GM12878 (cell line): ENCODE measurements around the gene VASP. TPM values are rescaled to one million over a fixed set of nuclear protein-coding genes. Genes with fewer than 3 reads are reported as not detected.

Experiments used
- ATAC-seq: fragments of 200-7000 bp; cut with Tn5 transposase; 3 replicates; pipeline ENCODE4 v1.9.1; 2020; ENCODE audit warnings: mild to moderate bottlenecking, moderate library complexity
- BruUV-seq: library from RNA; stranded (reverse); fragments of 400-500 nt; replicated peaks from 2 replicates; lab custom pipeline; 2021; lab: Mats Ljungman, UMichigan
- CTCF ChIA-PET: fragments of 300-600 bp; sonication (Branson Sonifier 250); formaldehyde crosslinking; extraction: SDS; loops from one replicate; lab custom pipeline; 2021; ENCODE audit warnings: inconsistent platforms; lab: Yijun Ruan, JAX
- POLR2A ChIA-PET: fragments of 350-600 bp; formaldehyde crosslinking; extraction: SDS; loops from one replicate; lab custom pipeline; 2021; ENCODE audit warnings: inconsistent platforms; lab: Charles Lee
- RAD21 ChIA-PET: fragments of 300-600 bp; sonication (Branson Sonifier 250); formaldehyde crosslinking; loops from one replicate; lab custom pipeline; 2023; ENCODE audit warnings: antibody characterized with exemption; ENCODE audit not compliant: unreplicated experiment; lab: Charles Lee
- SMC1A ChIA-PET: fragments of 300-600 bp; sonication (Branson Sonifier 250); formaldehyde crosslinking; loops from one replicate; lab custom pipeline; 2023; ENCODE audit not compliant: unreplicated experiment, uncharacterized antibody; lab: Charles Lee
- DNase-seq: peaks from one replicate; pipeline ENCODE4 v3.0.0-alpha.2; 2011; ENCODE audit warnings: low read depth, low spot score
- FAIRE-seq: peaks from 3 replicates; lab custom pipeline; 2011; peaks lifted over from hg19 to GRCh38; lab: Jason Lieb, UNC
- H2AFZ ChIP-seq: 2 replicates; pipeline ENCODE4 v1.6.0; 2011; ENCODE audit warnings: low read depth, low read length, control low read depth; ENCODE audit not compliant: control insufficient read depth
- H3K27ac ChIP-seq: 2 replicates; pipeline ENCODE4 v1.5.1; 2011; ENCODE audit warnings: control low read depth; ENCODE audit not compliant: control insufficient read depth, insufficient read depth
- H3K27me3 ChIP-seq, 2 experiments: replicated peaks in 1 of 2; 2 replicates each; pipeline versions ENCODE4 v1.6.0 to v1.6.1; 2011; ENCODE audit warnings: low read length in 1 of 2; ENCODE audit not compliant: control insufficient read depth in 2 of 2, insufficient read depth in 2 of 2
- H3K36me3 ChIP-seq, 2 experiments: 2 replicates each; pipeline ENCODE4 v1.5.1; 2011; ENCODE audit warnings: low read length in 1 of 2; ENCODE audit not compliant: control insufficient read depth in 2 of 2, insufficient read depth in 2 of 2
- H3K4me1 ChIP-seq: 2 replicates; pipeline ENCODE4 v1.6.1; 2011; ENCODE audit warnings: mild to moderate bottlenecking, low read length, moderate library complexity, mixed read lengths; ENCODE audit not compliant: control insufficient read depth, insufficient read depth
- H3K4me2 ChIP-seq: 2 replicates; pipeline ENCODE4 v1.6.0; 2011; ENCODE audit warnings: control low read depth; ENCODE audit not compliant: control insufficient read depth, insufficient read depth
- H3K4me3 ChIP-seq: fragments of 200-600 bp; sonication (generic); 2 replicates; pipeline ENCODE4 v1.5.1; 2016
- H3K79me2 ChIP-seq: 2 replicates; pipeline ENCODE4 v1.6.0; 2011; ENCODE audit warnings: low read length; ENCODE audit not compliant: control insufficient read depth, insufficient read depth
- H3K9ac ChIP-seq: 2 replicates; pipeline ENCODE4 v1.8.0; 2011; ENCODE audit warnings: low read length, control low read depth, mixed read lengths; ENCODE audit not compliant: control insufficient read depth, insufficient read depth
- H3K9me3 ChIP-seq: replicated peaks from 3 replicates; pipeline ENCODE4 v1.5.1; 2011; ENCODE audit warnings: mild to moderate bottlenecking, low read length; ENCODE audit not compliant: control insufficient read depth, insufficient read depth
- H4K20me1 ChIP-seq: 2 replicates; pipeline ENCODE4 v1.6.0; 2011; ENCODE audit not compliant: control insufficient read depth, insufficient read depth
- CHD1 ChIP-seq: IDR thresholded peaks from 2 replicates; pipeline ENCODE4 v1.6.1; 2012; ENCODE audit warnings: low read depth, low read length, improper control_type of control experiment
- MTA2 ChIP-seq: fragments of 450-650 bp; IDR thresholded peaks from 2 replicates; pipeline ENCODE4 v1.6.1; 2016; ENCODE audit warnings: low read depth, mild to moderate bottlenecking, moderate library complexity
- POLR2A ChIP-seq: IDR thresholded peaks from 2 replicates; pipeline ENCODE4 v1.6.1; 2011; ENCODE audit warnings: low read depth, mild to moderate bottlenecking, low read length
- RUNX3 ChIP-seq: IDR thresholded peaks from 2 replicates; pipeline ENCODE4 v1.6.1; 2012; ENCODE audit warnings: low read length, inconsistent platforms
- SMARCA5 ChIP-seq: fragments of 450-650 bp; IDR thresholded peaks from 2 replicates; pipeline ENCODE4 v1.6.1; 2017; ENCODE audit warnings: mild to moderate bottlenecking
- SMC3 ChIP-seq: IDR thresholded peaks from 2 replicates; pipeline ENCODE4 v1.6.1; 2011; ENCODE audit warnings: low read length, improper control_type of control experiment, borderline replicate concordance
- TBL1XR1 ChIP-seq: IDR thresholded peaks from 2 replicates; pipeline ENCODE4 v1.6.1; 2012; ENCODE audit warnings: low read depth, low read length, improper control_type of control experiment
- WGBS: methylation state at CpG from one replicate; pipeline ENCODE4 v1.1.6; 2016; ENCODE audit warnings: low lambda C conversion rate; ENCODE audit not compliant: insufficient replicate concordance, insufficient coverage; ENCODE audit errors: missing lambda C conversion rate; 5-methylcytosine and 5-hydroxymethylcytosine counted together
- in situ Hi-C: fragments of 300-500 bp; cut with MboI; formaldehyde crosslinking; loops from 9 replicates; pipeline ENCODE4 v1.14.3; 2018; ENCODE audit warnings: mixed read lengths
- intact Hi-C: fragments of 100-400 bp; cut with micrococcal nuclease; formaldehyde crosslinking; loops from one replicate; pipeline ENCODE4 v1.14.2; 2022; ENCODE audit not compliant: unreplicated experiment
- polyA plus RNA-seq, 11 experiments: library from polyadenylated mRNA; depleted of rRNA in 4 of 11; unstranded in 6 of 11; stranded (reverse) in 5 of 11; fragments of >200 nt; fragmentation: Nextera tagmentation in 4 of 11; fragmentation: Illumina TruSeq in 1 of 11; extraction: Ambion mirVana in 4 of 11; extraction: Trizol in 1 of 11; gene quantifications; 1 replicate in 1 of 11; 2 replicates in 10 of 11; pipeline versions ENCODE4 v1.2.1 to v1.2.3, GENCODE V29; 2011 to 2016; ENCODE audit warnings: inconsistent platforms in 2 of 11, missing spikeins in 2 of 11, low read depth in 1 of 11
- total RNA-seq, 4 experiments: library from RNA; depleted of rRNA in 3 of 4; stranded (reverse); fragments of >200 nt in 3 of 4; fragmentation: Illumina TruSeq in 1 of 4; extraction: Trizol in 1 of 4; gene quantifications; 2 replicates each; pipeline versions ENCODE4 v1.2.1 to v1.2.3, GENCODE V29; 2013 to 2021
- TF ChIP-seq, protein P1 (sequence below): fragments of 450-650 bp; IDR thresholded peaks from 2 replicates; pipeline ENCODE4 v1.6.1; 2016; ENCODE audit warnings: mild to moderate bottlenecking
- TF ChIP-seq, protein P2 (sequence below): fragments of 450-650 bp; IDR thresholded peaks from 2 replicates; pipeline ENCODE4 v1.6.1; 2018; ENCODE audit warnings: borderline replicate concordance, mild to moderate bottlenecking; ENCODE audit not compliant: partially characterized antibody
- TF ChIP-seq, protein P3 (sequence below): fragments of 450-650 bp; IDR thresholded peaks from 2 replicates; pipeline ENCODE4 v1.6.1; 2017; ENCODE audit warnings: antibody characterized with exemption, mild to moderate bottlenecking, moderate library complexity
- TF ChIP-seq, protein P4 (sequence below): fragments of 450-650 bp; IDR thresholded peaks from 2 replicates; pipeline ENCODE4 v1.6.1; 2014; ENCODE audit warnings: mild to moderate bottlenecking
- TF ChIP-seq, protein P5 (sequence below): IDR thresholded peaks from 2 replicates; pipeline ENCODE4 v1.6.1; 2011; ENCODE audit warnings: mild to moderate bottlenecking, low read depth, low read length, moderate library complexity; ENCODE audit not compliant: insufficient replicate concordance

Gene VASP
- total and polyA plus RNA-seq, 10 of the 15 experiments (the other 5 are each of a cell fraction or from before 2014, with no cell fraction given) = 19.5 to 298 (median 84.8) TPM

DNA sequence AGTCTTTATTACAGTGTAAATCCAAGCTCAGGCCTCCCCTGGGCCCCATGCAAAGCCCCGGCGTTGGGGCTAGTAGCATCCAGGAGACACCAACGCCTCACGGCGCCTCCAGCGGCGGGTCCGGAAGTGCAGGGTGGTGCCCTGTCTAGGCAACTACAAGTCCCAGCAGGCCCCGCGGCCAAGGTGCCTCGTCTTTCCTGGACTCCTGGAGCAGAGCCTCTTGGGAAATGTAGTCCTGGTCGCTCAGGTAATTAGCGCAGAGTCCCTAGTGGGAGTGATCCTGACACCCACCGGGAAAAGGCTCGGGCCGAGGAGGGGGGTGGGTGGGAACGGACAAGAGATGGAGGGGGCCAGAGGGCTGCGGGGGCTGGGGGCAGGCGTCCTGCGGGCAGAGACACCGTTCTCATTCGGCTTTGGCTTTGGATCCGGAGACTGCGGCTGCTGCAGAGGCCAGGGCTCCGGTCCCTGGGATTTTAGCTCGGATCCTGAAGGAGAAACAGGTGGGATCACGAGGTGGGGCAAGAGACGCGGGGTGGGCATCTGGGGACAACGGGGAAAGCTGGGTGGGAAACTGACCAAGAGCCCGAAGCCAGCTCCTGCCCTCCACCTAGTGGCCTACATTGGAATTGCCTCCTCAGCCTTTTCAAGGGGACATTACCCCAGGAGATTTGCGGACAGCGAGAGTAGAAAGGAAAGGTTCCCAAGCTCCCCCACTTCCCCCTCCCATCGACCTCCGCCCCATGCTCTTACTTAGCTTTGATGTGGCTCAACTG is 21.8 kb upstream of the VASP start (continued):
- no peak; the same call in none of the 2 replicates for TF ChIP-seq RUNX3
- TF ChIP-seq CHD1 = no peak
- peak; percentile 64; the same call in 1 of the 2 replicates for TF ChIP-seq TBL1XR1
- TF ChIP-seq MTA2 = no peak
- peak; percentile 51; the same call in 1 of the 2 replicates for TF ChIP-seq SMARCA5
- TF ChIP-seq SMC3 = peak; percentile 55; the same call in 1 of the 2 replicates

DNA sequence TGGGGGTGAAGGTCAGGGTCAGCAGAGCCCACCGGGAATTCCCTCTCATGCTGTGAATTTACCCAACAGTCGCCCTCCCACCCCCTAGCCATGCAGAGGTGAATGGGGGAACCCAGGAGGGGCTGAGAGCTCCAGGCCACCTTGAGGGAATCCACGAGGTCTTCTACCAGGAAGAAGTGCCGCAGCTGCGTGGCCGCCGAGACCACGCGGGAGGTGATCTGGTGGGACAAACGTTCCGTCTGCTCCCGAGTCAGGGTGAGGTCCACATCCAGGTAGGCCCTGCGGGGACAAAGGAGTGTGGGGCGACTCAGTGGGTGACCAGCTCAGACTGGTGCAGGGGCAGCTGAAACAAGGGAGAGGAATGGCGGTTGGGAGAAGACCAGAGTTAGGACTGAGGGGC is 18.6 kb upstream of the VASP start:
- H3K9ac ChIP-seq = no peak overlapping the region
- SMC1A ChIA-PET = interaction anchor here (0.7 kb wide), 1 partner anchor 385 kb away, joined by 3 read pairs; no protein-coding TSS in a partner anchor
- H3K79me2 ChIP-seq = no peaks in the 10 kb centered on the region
- H3K36me3 ChIP-seq = no peaks in the 10 kb centered on the region
- H4K20me1 ChIP-seq = no peaks in the 10 kb centered on the region
- ATAC-seq = no peak
- POLR2A ChIA-PET = interaction anchor here (0.7 kb wide), 1 partner anchor 10 kb away, joined by 3 read pairs; no protein-coding TSS in a partner anchor
- BruUV-seq = no TSS peak
- RAD21 ChIA-PET = interaction anchor here (1.3 to 1.6 kb wide), 3 partner anchors 10 to 153 kb away, joined by 4 to 6 read pairs (median 5); no protein-coding TSS in a partner anchor
- H3K4me3 ChIP-seq = no peak overlapping the region
- H3K27me3 ChIP-seq = no peaks in the 10 kb centered on the region
- CTCF ChIA-PET = interaction anchor here (0.6 to 2.6 kb wide), 4 partner anchors 10 to 229 kb away, joined by 3 to 12 read pairs (median 4); no protein-coding TSS in a partner anchor
- no peak overlapping the region for H2AFZ ChIP-seq
- no peak for DNase-seq
- intact Hi-C loops (loop anchor here (10.0 kb wide), 1 partner anchor 394 kb away; the partner anchor contains the start of gene PPP1R37), in situ Hi-C loops (no loop called here)
- H3K9me3 ChIP-seq = no peaks in the 10 kb centered on the region
- H3K27ac ChIP-seq = no peak overlapping the region
- 56% methylated on average over 15 of the region's 15 CpGs for WGBS
- 0 out of 2 replicates have a peak, but pooled peaks cover 3% of the 10 kb centered on the region for H3K4me1 ChIP-seq
- H3K4me2 ChIP-seq = no peak overlapping the region
- FAIRE-seq = no peak
- TF ChIP-seq, protein P1, sequence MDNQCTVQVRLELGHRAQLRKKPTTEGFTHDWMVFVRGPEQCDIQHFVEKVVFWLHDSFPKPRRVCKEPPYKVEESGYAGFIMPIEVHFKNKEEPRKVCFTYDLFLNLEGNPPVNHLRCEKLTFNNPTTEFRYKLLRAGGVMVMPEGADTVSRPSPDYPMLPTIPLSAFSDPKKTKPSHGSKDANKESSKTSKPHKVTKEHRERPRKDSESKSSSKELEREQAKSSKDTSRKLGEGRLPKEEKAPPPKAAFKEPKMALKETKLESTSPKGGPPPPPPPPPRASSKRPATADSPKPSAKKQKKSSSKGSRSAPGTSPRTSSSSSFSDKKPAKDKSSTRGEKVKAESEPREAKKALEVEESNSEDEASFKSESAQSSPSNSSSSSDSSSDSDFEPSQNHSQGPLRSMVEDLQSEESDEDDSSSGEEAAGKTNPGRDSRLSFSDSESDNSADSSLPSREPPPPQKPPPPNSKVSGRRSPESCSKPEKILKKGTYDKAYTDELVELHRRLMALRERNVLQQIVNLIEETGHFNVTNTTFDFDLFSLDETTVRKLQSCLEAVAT = no peak
- TF ChIP-seq, protein P2, sequence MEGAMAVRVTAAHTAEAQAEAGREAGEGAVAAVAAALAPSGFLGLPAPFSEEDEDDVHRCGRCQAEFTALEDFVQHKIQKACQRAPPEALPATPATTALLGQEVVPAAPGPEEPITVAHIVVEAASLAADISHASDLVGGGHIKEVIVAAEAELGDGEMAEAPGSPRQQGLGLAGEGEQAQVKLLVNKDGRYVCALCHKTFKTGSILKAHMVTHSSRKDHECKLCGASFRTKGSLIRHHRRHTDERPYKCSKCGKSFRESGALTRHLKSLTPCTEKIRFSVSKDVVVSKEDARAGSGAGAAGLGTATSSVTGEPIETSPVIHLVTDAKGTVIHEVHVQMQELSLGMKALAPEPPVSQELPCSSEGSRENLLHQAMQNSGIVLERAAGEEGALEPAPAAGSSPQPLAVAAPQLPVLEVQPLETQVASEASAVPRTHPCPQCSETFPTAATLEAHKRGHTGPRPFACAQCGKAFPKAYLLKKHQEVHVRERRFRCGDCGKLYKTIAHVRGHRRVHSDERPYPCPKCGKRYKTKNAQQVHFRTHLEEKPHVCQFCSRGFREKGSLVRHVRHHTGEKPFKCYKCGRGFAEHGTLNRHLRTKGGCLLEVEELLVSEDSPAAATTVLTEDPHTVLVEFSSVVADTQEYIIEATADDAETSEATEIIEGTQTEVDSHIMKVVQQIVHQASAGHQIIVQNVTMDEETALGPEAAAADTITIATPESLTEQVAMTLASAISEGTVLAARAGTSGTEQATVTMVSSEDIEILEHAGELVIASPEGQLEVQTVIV = no peak
- TF ChIP-seq, protein P3, sequence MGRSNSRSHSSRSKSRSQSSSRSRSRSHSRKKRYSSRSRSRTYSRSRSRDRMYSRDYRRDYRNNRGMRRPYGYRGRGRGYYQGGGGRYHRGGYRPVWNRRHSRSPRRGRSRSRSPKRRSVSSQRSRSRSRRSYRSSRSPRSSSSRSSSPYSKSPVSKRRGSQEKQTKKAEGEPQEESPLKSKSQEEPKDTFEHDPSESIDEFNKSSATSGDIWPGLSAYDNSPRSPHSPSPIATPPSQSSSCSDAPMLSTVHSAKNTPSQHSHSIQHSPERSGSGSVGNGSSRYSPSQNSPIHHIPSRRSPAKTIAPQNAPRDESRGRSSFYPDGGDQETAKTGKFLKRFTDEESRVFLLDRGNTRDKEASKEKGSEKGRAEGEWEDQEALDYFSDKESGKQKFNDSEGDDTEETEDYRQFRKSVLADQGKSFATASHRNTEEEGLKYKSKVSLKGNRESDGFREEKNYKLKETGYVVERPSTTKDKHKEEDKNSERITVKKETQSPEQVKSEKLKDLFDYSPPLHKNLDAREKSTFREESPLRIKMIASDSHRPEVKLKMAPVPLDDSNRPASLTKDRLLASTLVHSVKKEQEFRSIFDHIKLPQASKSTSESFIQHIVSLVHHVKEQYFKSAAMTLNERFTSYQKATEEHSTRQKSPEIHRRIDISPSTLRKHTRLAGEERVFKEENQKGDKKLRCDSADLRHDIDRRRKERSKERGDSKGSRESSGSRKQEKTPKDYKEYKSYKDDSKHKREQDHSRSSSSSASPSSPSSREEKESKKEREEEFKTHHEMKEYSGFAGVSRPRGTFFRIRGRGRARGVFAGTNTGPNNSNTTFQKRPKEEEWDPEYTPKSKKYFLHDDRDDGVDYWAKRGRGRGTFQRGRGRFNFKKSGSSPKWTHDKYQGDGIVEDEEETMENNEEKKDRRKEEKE = no peak
- TF ChIP-seq, protein P4, sequence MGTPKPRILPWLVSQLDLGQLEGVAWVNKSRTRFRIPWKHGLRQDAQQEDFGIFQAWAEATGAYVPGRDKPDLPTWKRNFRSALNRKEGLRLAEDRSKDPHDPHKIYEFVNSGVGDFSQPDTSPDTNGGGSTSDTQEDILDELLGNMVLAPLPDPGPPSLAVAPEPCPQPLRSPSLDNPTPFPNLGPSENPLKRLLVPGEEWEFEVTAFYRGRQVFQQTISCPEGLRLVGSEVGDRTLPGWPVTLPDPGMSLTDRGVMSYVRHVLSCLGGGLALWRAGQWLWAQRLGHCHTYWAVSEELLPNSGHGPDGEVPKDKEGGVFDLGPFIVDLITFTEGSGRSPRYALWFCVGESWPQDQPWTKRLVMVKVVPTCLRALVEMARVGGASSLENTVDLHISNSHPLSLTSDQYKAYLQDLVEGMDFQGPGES = no peak
- TF ChIP-seq POLR2A = no peak
- TF ChIP-seq, protein P5, sequence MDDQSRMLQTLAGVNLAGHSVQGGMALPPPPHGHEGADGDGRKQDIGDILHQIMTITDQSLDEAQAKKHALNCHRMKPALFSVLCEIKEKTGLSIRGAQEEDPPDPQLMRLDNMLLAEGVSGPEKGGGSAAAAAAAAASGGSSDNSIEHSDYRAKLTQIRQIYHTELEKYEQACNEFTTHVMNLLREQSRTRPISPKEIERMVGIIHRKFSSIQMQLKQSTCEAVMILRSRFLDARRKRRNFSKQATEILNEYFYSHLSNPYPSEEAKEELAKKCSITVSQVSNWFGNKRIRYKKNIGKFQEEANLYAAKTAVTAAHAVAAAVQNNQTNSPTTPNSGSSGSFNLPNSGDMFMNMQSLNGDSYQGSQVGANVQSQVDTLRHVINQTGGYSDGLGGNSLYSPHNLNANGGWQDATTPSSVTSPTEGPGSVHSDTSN = no peak
